ENCODE measurements around the gene GMEB1.
A peak's percentile ranks its signal among the peaks of the same experiment; 100 is the strongest.
"Not testable (repeated sequence)": the region's sequence is repeated elsewhere in the genome, so short reads cannot be mapped to it uniquely, and the experiment has no call there.

The GMEB1 gene

GRCh38 chr1:28668191-28668955 is at the start of gene GMEB1:
GMEB1 (plus strand) TSS chr1:28668784; CDS start chr1:28683613, 14,829 bp downstream.
- peak; percentile 68 to 77 for DNase-seq (ENCODE audit: low read depth in 2 of 2)

GRCh38 chr1:28631713-28632112 is 36.9 kb upstream of the GMEB1 start:
- no peak for DNase-seq (ENCODE audit: low read depth in 2 of 2)

GRCh38 chr1:28632560-28632959 is 36.0 kb upstream of the GMEB1 start:
- DNase-seq (ENCODE audit: low read depth in 2 of 2): no peak

GRCh38 chr1:28640766-28641165 is 27.8 kb upstream of the GMEB1 start:
- no peak for DNase-seq (ENCODE audit: low read depth in 2 of 2)

- DNase-seq (ENCODE audit: low read depth in 2 of 2): no peak
Observed at GRCh38 chr1:28642056-28642846, 26.3 kb upstream of the GMEB1 start.

GRCh38 chr1:28642847-28643635 is 25.5 kb upstream of the GMEB1 start, which contains the start of gene TAF12:
TAF12 (minus strand) TSS chr1:28643067; CDS start chr1:28622081, 20,986 bp downstream.
- peak; percentile 80 to 84 for DNase-seq (ENCODE audit: low read depth in 2 of 2)

GRCh38 chr1:28644494-28644893 is 24.1 kb upstream of the GMEB1 start:
- no peak for DNase-seq (ENCODE audit: low read depth in 2 of 2)

- not testable (repeated sequence) for DNase-seq (ENCODE audit: low read depth in 2 of 2)
Observed at GRCh38 chr1:28645406-28645805, 23.2 kb upstream of the GMEB1 start.

- DNase-seq (ENCODE audit: low read depth in 2 of 2): no peak
Observed at GRCh38 chr1:28646040-28646439, 22.5 kb upstream of the GMEB1 start.

- peak; percentile 67 to 70 for DNase-seq (ENCODE audit: low read depth in 2 of 2)
Observed at GRCh38 chr1:28648008-28648473, 20.5 kb upstream of the GMEB1 start.

- DNase-seq (ENCODE audit: low read depth in 2 of 2): peak; percentile 65 to 71
Observed at GRCh38 chr1:28648474-28649198, 19.9 kb upstream of the GMEB1 start, which contains the start of gene RNU11. RNU11 (plus strand) TSS chr1:28648600.

GRCh38 chr1:28653063-28653462 is 15.5 kb upstream of the GMEB1 start:
- not testable (repeated sequence) for DNase-seq (ENCODE audit: low read depth in 2 of 2)

- not testable (repeated sequence) for DNase-seq (ENCODE audit: low read depth in 2 of 2)
Observed at GRCh38 chr1:28653870-28654269, 14.7 kb upstream of the GMEB1 start.

GRCh38 chr1:28655448-28656311 is 12.9 kb upstream of the GMEB1 start:
- not testable (repeated sequence) for DNase-seq (ENCODE audit: low read depth in 2 of 2)

GRCh38 chr1:28656335-28656734 is 12.2 kb upstream of the GMEB1 start:
- no peak for DNase-seq (ENCODE audit: low read depth in 2 of 2)

GRCh38 chr1:28663871-28664470 is 4.6 kb upstream of the GMEB1 start:
- DNase-seq (ENCODE audit: low read depth in 2 of 2): no peak

- no peak for DNase-seq (ENCODE audit: low read depth in 2 of 2)
Observed at GRCh38 chr1:28666806-28667205, 1.8 kb upstream of the GMEB1 start.

- DNase-seq (ENCODE audit: low read depth in 2 of 2): peak; percentile 5 to 14
Observed at GRCh38 chr1:28668956-28669723, 556 bp downstream of the GMEB1 start.

- no peak for DNase-seq (ENCODE audit: low read depth in 2 of 2)
Observed at GRCh38 chr1:28671254-28671780, 2.7 kb downstream of the GMEB1 start.
